Pons (tissue), 1 donor: ENCODE data around the gene RAPGEF4.
"Not testable (repeated sequence)": the region's sequence is repeated elsewhere in the genome, so short reads cannot be mapped to it uniquely, and the experiment has no call there.

Source experiments
- DNase-seq: peaks from one replicate; pipeline ENCODE4 v3.0.0-alpha.2; 2016; ENCODE audit warnings: low spot score

Gene RAPGEF4

DNA sequence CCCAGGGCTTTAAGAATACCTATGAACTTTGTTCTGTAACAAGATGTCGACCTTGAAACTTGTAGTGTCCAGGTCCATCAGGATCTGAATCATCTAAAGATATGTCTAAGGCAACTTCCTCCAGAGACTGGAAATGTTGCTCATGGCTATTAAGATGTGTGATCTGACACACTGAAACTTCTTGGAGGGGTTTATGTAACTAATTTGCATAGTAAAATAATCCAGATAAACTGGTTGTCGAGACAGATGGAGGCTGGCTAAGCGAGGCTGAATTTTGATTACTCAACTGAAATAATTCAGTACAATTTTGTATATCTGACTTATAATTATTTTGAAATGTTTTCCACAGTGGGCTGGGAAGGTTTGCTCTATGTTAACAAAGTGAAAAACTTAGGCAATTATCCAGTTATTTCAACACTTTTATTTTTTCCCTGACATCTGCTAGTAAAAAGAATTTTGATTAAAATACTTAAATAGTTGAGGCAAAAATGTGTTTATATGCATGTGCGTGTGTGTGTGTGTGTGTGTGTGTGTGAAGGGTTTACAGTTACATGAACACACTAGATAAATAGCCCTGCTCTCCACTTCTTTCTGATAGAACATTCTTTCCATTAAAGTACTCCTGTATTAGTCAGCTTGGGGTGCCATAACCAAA is 328.6 kb downstream of the RAPGEF4 start:
- DNase-seq, result no peak

DNA sequence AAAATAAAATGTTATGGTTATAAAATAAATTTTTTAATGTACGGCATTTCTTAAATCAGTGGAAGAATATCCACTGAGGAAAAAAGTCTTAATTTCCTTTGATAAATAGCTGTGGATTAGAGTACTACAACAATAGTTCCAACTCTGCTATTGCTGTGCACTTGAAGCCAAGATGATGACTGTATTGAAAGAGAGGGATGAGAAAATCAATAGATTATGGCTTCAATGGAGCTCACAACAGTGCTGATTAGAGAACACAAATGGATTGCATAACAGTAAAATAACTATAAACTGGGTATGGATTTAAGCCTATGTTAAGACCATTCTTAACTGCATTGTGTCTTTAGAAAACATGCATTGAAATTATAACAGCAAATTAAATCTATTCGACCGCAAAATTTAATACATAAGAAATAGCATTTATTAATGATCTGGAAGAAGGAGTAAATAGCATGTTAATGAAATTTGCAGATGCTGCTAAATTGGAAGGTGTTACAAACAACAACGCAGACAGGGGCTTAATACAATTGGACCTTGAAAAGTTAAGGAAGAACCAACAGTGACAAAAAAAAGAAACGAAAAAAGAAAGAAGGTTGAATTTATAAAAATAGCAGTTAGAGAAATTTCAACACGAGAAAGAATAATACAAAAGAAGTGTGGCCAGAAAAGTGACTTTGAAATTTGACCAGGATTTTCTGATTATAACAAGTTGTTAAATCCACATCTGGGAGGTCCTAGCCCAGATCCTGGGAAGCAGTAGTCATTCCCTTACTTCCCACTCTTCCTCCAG is 331.4 kb downstream of the RAPGEF4 start:
- DNase-seq, result no peak

DNA sequence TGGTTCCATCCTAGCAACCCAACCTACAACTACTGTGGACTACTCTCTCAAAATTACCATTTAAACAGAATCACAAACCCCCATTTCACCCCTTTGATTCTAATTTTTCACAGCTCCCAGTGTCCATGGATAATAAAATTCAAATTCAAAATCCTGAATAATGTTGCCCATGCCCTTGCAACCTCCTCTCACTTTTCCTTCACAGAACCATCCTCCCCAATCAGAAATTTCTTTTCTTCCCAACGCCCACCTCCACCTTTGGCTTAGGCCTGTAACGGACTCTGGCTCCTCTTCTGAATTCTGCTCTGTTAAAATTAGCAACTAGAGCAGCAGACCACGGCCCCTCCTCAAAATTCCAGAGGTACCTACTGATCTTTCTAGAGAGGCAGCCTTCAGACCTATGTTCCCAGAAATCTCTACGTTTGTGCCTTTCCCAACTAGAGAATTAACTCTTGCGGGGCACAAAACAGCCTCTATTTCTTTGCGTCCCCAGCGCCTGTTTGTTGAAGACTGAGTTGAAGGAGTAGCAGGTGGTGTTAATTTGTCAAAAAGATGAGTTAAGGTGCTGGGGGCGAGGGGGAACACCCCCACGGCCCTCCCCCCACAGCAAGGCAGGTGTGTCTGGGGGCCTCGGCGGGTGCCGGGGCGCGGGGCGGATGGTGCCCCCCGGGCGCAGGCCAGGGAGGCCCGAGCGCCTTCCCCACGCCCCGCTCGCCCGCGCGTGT is 339.6 kb downstream of the RAPGEF4 start:
- no peak for DNase-seq

DNA sequence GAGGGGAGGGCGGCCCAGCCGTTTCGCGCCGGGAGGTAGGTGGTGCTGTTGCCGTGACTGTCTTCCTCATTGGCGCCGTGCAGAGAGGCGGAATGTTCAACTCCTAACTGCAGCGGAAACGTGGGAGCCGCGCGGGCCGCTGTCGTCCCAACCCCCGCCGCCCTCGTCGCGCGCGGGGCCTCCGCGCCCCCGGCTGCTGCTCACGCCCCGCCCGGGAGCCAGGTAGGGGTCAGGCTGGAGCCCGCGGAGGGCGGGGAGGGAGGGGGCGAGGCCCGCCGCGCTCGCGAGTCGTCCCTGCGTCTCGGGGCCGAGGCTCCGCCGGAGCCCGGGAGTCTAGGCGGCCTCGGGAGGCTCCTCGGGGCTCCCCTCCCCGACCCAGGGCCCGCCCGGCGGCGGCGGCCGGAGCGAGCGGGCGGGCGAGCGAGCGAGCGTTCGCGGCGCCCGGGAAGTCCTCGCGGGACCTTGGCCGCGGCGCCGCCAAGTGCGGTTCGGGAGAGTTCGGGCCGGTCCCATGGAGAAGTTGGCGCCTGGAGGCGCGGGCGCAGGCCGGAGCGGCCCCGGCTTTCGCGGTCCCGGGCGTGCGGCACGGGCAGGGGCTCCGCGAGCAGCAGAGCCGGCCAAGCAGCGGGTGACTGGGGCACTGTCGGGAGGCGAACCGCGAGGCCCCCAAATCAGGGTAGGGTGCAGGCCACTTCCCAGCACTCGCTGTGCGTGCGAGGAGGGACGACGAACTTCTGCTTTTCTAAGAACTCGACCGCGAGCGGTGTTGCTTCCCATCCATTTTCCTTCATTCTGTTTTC is 340.3 kb downstream of the RAPGEF4 start, which contains the start of gene MAP3K20:
Gene MAP3K20 (plus strand): TSS at position 66 of the 800 bp plus-strand sequence. CDS start 15,186 bp downstream, outside the sequence.
- DNase-seq, result peak; percentile 29

DNA sequence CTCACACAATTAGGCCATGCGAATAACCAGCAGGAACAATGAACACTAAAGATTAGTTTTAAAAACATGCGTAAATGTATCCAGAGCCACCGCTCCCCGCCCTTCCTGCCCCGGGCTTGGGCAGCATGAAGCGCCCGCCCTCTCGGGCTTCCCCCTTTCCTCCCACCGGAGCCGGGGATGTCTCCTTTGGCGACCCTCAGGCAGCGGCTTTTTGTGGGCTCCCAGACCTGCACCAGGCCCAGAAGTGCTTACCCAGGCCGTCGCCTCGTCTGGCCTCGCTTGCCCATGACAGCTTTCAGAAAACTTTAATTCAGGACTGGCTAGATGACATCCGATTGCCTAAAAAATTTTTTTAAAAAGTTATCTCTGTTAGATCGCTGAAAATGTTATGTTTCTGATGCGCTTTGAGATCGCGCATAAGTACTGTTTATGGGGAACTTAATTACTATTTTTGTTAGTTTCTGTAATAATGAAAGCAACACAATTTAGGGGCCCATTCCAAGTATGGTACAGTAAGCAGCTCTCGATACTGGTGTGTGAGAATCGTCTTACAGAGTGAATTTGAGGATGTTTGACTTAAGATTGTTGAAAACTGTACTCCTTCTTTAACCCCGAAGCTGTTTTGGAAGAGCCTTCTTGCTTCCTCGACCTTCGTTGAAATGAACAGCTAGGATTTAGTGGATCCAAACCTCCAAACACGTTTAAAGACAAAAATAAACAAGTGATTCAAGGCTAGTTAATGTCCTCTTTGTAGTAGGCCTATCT is 341.1 kb downstream of the RAPGEF4 start:
- peak; percentile 15 for DNase-seq

DNA sequence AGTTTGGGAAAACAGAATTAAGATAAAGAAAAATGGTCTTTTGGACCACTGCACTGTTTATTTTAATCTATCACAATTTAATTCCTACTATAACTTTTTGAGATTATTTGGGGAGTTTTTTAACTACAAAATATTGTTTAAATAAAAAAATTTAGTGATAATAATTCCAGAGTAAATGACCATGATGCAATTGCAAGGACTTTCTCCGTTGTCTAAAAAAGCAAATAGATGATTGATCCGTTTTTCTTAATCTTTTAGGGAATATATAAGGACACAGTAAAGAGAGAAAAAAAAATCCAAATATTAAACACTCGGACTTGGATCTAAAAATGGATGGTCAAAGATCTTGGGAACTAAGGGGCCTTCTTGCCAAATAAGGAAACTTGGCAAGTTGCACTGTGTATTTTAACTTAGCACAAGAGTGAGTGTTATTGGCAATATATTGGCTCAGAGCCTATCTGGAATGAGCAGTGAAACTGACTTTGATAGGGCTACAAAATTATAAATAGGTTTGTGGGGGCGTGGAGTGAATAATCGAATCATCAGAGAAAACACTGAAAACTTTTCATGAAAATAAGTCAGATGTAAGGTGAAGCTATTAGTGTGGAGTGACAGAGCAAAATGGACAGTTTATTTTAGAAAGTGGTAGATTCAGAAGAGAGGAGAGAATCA is 342.0 kb downstream of the RAPGEF4 start:
- no peak for DNase-seq

DNA sequence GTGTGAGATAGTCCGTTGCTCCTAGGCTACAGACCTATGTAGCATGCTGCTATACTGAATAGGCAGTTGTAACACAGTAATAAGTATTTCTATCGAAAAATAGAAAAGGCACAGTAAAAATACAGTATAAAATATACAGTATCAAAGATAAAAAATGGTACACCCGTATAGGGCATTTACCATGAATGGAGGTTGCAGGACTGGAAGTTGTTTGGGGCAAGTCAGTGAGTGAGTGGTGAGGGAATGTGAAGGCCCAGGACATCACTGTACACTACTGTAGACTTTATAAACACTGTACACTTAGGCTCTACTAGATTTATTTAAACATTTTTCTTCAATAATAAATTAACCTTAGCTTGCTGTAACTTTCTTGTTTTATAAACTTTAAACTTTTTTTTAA is 343.5 kb downstream of the RAPGEF4 start:
- DNase-seq, result no peak

DNA sequence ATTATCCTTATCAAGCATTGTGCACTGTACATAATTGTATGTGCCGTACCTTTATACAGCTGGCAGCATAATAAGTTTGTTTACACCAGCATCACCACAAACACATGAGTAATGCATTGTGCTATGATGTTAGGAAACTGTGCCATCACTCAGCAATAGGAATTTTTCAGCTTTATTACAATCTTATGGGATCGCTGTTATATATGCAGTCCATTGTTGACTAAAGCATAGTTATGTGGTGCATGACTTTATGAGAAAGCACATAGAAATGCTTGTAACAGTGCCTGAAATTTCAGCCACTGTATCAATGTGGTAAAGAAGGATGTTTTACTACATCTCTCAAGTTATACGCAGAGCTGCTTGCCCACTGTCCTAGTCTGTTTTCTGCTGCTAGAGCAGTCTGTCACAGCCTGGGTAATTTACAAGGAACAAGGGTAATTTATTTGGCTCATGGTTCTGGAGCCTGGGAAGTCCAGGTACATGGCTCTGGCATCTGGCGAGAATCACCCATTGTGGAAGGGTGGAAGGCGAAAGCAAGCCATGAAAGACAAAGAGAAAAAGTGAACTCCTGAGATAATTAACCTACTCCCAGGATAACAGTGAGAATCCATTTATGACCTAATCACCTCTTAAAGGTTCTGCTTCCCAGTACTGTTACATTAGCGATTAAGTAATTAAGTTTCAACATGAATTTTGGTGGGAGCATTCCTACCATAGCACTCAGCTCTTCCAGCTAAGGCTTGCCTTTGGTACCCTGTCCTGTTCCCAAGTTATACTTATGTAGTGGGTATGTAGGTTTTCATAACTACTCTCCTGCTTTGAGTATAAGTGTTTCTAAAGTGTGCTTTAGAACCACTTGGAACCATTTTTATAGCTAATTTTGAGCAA is 344.6 kb downstream of the RAPGEF4 start:
- no peak for DNase-seq

DNA sequence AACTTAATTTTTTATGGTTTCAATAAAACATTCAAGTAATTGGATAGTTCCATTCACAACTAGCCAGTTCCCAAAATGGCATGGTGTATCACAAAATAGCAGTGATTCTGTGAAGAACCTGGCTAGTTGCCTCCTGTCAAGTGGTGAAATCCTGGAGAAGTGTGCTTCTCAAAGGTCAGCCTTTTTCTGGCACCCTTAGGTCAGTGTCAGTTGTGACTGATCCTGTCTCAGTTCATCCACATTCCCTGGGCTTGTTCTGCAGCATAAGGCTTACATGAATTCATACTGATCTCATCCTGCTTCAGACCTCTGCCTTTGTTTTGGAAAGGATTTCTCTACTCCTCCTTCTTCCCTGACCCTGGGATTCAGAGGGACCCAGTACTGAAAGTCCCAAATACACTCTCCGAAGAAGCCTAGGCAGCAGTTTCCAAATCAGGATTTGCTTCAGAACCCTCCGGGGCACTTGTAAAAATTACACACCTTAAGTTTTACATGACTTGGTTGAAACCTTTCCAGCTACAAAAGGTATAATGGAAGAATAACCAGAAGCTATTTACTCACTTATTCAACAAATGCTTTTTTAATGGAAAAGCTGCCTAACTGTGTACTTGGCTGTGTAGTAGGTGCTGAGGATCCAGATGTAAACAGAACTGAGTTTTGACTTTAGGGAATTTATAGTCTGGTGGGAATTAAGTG is 351.0 kb downstream of the RAPGEF4 start:
- no peak for DNase-seq

DNA sequence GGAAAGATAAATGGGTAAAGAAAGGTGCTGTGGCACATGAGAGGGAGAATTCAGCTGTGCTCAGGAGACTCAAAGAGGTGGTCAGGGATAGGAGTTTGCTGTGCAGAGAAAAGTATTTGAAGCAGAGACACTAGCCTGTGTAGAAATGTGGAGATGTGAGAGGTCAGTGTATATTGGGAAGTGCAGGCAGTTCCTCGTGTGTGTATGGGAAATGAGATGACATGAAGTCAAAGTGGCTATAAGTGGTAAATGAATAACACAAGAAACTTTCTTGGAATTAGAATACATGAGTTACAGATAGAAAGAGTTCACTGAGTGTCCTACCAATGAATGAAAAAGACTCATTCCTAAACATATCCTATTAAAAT is 351.6 kb downstream of the RAPGEF4 start:
- no peak for DNase-seq

DNA sequence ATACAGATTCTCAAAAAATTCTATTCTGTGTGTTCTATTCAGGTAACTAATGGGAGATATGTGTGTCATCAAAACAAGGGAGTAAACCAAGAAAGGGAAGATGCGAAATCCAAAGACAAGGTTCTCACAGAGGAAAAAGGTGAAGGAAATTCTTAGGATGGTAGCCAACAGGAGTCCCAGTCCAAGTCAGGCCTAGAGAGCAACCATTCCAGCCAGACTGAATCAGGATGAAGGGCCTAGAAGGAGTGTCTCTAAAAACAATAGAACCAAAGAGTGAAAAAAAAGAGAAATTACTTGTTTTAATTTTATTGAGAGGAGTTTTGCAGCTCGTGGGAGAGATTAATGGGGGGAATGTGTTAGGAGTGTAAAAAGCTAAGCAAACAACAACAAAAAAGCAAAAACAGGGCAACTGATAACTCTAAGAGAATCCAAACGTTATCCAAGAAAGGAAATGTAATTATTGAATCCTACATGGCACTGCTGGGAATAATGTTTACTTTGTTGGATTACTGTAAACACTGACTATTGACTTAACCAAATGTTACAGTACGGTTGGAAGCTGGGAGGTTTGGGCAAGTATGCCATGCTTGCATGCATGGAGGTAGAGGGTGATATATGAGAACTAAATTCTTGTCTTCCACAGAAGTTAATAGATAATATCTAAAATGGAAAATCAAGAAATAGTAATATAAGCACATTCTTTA is 352.3 kb downstream of the RAPGEF4 start:
- no peak for DNase-seq

DNA sequence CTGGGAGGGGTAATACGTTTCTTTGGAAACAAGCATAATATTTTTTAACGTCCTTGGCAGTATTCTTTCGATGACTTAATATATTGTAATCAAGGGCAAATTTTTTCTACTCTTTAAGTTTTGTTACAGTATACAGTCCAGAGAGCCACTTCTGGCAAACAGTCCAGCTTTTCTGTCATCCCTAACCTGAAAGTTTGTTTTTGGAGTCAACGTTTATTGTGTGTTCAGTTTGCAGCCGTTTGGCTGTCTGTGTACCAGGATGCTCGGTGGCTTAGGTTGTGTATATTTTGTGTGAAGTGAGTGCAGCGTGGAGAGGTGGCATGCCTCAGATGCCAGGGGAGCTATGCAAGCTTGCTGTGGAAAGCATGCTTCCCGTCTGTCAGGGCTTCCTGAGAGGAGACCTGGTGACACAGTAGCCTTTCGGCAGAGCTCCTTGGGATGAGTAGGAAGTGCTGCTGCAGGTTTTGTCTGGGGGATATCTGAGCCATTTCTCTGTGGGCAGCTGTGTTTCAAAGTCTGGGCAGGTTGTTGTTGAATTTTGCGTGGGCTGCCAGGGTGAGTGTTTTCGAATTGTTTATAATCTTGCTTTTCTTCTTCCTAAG is 354.7 kb downstream of the RAPGEF4 start:
- no peak for DNase-seq

DNA sequence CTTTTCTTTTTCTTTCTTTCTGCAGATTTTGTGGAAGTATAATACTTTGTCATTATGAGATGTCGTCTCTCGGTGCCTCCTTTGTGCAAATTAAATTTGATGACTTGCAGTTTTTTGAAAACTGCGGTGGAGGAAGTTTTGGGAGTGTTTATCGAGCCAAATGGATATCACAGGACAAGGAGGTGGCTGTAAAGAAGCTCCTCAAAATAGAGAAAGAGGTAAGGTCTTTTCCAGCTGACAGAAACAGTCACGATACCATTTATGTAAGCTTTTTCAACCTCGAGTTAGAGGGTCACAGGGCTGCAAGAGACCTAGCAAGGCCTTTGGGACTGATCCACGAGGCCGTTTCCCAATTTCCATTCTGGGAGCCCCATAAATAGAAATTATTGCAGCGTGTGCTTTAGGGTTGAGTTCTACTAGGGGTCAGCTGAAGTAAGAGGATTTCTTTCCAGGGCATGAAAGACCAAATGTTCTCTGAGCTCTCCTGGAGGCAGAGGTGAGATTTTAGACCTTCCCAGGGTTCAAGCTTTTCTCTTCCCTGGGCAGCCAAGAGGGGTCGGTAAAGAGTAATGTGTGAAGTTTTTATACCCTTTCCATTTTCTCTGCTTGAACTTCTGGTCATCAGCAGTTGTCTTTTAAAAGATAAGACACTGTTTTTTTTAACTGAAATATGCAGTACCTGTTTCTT is 355.5 kb downstream of the RAPGEF4 start:
- no peak for DNase-seq

DNA sequence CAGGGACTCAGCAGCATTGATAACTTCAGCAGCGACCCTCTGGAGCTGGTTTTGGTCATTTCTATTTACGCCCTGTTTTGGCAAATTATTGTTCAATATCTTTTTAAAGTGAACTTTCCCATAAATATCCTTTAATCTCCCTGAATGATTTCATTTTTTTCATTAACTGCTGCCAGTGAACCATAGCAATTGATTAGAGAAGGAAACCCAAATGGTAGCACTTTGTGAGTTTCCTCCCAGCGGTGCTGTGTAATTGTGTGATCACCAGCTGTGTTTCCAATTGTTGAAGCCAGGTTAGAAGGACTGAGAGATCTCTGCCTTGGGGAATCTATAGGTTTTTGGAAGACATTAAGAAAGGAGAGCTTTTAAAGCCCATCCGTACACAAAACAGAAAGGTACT is 356.3 kb downstream of the RAPGEF4 start:
- DNase-seq, result no peak

DNA sequence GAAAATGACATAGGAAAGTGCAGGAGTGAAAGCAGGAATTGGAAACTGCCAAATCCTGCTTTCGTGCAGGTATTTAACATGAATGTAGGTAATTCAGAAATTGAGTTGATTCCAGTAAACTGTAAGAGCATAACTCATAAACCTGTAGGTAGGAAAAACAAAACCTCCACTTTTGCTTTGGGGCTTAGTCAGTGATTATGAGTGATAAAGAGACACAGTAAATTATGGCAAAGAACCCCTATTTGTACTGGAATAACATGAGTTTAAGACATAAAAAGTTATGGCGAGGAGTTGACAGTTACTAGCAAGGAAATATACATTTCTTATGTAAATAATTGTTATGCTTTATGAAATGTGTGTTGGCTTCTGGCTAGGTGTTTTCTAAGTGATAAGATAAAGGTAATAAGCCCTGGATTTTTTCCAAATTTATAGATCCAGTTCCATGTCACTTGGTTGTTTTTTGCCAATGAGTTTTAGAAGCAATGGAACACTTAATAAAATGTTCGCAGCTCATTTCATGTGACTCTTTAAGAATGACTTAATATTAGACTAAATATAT is 357.3 kb downstream of the RAPGEF4 start:
- DNase-seq, result no peak

DNA sequence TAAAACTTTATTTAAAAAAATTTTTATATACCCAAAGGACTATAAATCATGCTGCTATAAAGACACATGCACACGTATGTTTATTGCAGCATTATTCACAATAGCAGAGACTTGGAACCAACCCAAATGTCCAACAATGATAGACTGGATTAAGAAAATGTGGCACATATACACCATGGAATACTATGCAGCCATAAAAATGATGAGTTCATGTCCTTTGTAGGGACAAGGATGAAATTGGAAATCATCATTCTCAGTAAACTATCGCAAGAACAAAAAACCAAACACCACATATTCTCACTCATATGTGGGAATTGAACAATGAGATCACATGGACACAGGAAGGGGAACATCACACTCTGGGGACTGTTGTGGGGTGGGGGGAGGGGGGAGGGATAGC is 358.0 kb downstream of the RAPGEF4 start:
- not testable (repeated sequence) for DNase-seq

DNA sequence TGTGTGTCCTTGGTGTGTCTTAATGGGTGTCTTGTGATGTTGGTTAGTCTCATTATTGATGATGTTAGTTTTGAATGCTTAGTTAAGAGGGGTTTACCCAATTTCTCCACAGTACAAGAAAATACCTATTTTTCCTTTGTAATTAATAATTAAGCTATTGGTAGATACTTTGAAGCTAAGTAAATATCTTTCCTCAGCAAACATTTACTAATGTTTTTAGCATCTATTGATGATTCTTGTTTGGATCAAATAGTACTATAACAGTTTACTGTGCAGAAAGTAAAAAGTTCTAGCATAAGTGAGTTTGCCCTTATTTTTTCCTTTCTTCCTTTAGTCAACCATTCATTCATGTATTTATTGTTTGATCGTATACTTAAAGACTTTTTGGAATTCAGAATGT is 359.1 kb downstream of the RAPGEF4 start:
- no peak for DNase-seq
